HG02623 (cell line): Measurements from ENCODE around the gene PLCB1.
"Not testable (repeated sequence)": the region's sequence is repeated elsewhere in the genome, so short reads cannot be mapped to it uniquely, and the experiment has no call there.

Experiments used
- ATAC-seq: cut with Tn5 transposase; IDR thresholded peaks from one replicate; pipeline ENCODE4 v1.9.1; 2021; ENCODE audit warnings: moderate library complexity; ENCODE audit not compliant: unreplicated experiment

The PLCB1 gene

DNA sequence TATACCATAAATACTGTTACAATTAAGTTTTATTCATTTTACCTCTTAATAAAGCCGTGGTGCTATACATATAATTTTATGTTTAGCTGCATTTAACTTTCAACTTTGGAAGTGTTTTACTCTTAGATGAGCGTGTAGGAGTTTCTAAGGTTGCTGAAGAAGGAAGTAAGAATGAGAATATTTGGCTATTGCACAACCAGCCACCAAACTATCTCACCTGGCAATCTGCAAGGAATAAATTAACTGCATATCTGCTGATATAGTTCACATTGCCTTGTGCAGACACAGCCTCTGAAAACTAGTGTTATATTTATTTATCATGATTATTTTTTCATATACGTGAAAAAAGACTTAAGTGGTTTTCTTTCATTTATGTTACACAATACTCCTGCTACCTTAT, 230.4 kb downstream of the PLCB1 start:
- no peak for ATAC-seq

DNA sequence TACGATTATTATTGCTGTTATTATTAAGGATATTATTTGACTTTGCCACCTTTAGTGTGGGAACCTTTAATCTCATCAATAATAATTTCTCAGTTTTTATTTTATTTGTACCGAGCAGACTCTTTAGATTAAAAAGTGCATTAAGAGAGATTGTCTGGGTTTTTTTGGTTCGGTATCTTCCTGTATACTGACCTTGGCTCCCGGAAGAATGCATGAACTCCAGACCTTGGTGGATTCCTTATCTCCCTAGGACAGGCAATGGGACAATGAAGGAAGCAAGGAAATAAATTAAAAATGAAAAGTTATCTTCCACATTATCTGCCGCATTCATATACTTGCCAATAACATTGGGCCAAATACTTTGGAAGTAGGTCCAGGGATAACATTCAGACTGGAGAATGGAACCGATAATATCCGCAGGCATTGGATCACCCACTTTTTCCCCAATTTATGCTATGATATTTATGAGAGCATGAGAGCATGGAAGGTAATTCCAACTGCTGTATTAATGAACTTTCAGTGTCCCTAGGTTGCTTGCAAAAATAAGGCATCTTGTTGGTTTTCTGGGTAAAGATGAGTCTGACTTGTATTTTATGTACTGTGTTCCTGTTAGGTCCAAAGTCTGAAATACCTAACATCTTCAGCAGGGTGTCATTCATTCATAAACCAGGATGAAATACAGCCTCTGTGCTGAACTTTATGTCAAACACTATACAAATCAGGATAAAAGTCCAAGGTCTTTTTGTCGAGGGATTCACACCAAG, 232.1 kb downstream of the PLCB1 start:
- no peak for ATAC-seq

GRCh38 chr20:8364734-8365078, 232.6 kb downstream of the PLCB1 start:
- no peak for ATAC-seq

GRCh38 chr20:8365634-8366033, 233.6 kb downstream of the PLCB1 start:
- ATAC-seq: no peak

GRCh38 chr20:8366303-8366923, 234.3 kb downstream of the PLCB1 start:
- no peak for ATAC-seq

DNA sequence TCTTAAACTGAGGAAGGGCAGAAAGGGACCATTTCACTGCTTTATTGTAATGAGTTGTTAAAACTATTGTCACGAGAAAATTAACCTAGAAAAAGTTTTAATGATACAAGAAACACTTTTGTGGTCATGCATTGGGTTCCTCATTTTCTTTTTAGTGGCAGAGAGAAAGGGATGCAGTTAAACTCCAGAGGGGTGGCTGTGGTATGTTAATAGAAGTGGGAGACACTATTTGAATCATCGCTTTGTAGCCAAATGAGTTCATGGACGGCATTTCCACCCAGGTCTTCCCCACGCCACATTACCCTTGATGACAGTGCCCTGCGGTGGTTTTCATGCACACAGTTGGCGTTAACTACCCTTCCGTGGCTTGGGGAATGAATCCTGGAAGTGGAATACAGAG, 235.6 kb downstream of the PLCB1 start:
- ATAC-seq: no peak

DNA sequence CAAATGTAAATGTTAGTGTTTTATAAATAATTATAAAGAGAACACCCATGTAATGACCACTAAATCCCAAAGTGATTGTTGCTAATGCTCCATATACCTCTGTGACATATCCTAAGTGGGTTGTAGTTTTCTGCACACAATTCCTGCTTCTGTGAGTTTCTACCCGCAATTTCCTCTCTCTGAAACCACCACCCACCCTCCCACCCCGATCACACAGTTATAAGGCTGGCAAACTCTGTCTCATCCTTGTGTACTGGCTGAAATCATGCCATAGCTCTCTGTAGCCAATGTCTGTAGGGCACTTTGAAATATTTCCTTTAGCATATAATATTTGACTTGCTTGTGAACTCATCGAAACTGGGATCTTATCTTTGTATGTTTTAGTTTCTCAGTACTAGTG, 236.6 kb downstream of the PLCB1 start:
- ATAC-seq: no peak

DNA sequence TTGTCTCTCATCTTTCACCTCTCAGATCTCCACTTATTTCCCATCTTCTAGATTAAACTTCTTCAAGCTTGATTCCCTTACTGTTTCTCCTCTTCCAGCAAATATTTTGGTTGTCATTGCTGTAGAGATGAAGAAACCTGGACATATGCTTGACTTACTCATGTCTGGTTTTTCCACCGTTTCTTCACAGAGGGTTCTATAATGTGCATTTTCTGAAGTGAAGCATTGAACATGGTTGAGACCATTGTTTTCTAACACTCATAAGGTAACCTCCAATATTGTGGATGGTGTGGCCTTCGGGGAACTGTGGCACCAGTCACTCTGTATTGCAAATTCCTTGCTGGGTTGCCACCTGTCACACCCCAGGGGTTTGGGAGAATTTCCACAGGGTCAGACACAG, 237.2 kb downstream of the PLCB1 start:
- ATAC-seq: no peak

DNA sequence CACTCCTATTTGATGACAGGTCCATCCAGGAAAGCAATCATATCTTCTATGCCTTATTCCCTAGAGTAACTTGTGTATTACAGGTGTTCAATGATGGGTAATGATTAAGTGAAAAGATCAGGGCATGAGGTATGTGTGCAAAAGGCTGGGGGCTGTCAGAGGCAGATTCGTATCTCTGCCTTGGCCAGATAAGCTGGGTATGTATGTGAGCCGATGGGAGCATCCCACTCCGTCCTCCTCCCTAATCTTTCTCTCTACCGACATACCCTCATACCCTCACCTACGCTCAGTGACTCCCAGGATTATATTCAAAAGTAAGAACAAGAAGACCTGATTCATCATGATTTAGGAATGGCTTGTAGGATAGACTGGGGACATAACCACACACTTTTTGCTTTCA, 238.7 kb downstream of the PLCB1 start:
- no peak for ATAC-seq

DNA sequence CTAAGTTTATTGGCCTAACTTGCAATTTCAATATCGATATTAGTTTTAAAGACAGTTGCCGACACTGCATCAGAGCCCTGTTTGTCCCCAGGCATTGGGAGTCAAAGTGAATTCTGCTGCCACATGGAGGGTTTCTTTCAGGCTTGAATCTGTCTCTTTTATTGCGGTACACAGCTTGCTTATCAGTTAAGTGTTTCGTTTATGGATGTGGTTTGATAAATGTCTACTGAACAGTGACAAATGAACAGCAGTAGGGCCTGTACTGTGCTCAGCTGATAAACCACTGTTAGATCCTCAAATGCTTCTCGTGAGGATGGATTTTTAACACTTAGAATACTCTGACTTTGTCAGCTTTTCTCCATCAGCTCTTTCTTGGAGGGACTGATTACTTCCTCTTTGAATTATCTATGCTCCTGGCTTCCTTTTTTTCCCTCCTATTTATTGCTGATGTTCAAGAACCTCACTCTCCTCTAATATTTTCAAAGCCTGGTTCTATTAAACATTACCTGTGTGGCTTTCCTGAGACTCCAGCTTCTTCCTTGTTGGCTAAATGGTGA, 240.8 kb downstream of the PLCB1 start:
- no peak for ATAC-seq

DNA sequence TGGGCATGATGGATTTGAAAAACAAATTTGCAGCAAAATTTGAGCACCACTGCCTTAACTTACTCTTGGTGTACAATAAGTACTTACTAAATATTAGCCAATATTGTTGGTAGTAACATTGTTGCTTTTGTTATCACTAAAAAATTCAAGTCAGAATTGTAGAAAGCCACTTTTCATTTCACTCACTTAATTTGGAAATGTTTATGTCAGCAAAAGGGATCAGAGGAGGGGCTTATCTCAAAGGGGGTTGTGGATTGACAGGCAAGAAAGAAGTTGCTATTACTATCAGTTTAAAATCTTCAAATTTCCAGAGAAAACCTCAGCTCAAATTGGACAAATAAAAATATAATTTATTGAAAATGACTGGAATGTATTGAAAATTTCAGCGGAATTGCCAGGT, 241.5 kb downstream of the PLCB1 start:
- ATAC-seq: no peak

- ATAC-seq: no peak
These were observed 243.8 kb downstream of the PLCB1 start for GRCh38 chr20:8375898-8376297.

- ATAC-seq: no peak
These were observed 244.9 kb downstream of the PLCB1 start for GRCh38 chr20:8376940-8377339.

DNA sequence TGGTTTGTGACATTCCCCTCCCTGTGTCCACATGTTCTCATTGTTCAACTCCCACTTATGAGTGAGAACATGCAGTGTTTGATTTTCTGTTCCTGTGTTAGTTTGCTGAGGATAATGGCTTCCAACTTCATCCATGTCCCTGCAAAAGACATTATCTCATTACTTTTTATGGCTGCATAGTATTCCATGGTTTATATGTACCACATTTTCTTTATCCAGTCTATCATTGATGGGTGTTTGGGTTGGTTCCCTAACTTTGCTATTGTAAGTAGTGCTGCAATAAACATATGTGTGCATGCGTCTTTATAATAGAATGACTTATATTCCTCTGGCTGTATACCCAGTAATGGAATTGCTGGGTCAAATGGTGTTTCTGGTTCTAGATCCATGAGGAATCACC, 247.1 kb downstream of the PLCB1 start:
- ATAC-seq: not testable (repeated sequence)

GRCh38 chr20:8385247-8385646, 253.2 kb downstream of the PLCB1 start:
- ATAC-seq: no peak

DNA sequence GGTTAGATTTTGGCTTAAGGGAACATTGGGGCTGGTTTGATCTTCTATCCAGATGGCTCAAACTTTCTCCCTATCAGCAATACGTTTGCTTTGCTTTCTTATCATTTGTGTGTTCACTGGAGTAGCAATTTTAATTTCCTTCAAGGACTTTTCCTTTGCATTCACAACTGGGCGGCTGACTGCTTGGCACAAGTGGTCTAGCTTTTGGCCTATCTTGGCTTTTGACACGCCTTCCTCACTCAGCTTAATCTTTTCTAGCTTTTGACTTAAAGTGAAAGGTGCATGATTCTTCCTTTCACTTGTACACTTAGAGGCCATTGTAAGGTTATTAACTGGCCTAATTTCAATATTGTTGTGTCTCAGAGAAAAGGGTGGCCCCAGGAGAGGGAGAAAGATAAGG, 254.9 kb downstream of the PLCB1 start:
- ATAC-seq: no peak

DNA sequence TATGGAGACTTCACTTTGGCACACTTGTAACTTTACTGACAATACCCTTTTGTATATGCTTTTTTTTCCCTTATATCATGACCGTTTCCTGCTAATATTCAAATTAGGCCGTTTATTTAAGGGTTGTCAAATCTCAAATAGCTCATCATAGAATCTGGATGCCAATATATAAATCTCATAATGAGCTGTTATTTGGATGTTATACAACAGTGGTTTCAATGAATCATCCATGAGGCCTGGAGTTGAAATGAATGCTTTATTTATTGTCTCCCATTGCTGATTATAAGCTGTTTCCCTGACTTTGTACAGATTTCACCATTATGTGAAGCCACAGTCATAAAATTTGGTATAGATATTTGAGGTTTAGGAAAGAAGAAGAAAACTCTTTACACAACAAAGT, 256.1 kb downstream of the PLCB1 start:
- ATAC-seq: no peak

- no peak for ATAC-seq
These were observed 256.6 kb downstream of the PLCB1 start for GRCh38 chr20:8388707-8389106.

- ATAC-seq: no peak
These were observed 257.4 kb downstream of the PLCB1 start for GRCh38 chr20:8389381-8390036.

DNA sequence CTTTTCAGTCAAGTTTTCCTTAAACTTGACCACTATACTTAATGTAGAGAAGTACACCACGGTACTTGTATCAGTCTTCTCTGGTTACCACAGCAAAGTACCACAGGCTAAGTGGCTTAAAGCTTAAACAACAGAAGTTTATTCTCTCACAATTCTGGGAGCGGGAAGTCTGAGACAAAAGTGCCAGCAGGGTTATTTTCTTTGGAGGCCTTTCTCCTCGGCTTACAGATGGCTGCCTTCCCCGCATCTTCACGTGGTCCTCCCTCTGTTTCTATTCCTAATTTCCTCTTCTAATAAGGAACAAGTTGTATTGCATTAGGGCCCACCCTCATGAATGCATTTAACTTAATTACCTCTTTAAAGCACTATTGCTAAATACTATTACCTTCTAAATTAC, 258.0 kb downstream of the PLCB1 start:
- ATAC-seq: no peak

DNA sequence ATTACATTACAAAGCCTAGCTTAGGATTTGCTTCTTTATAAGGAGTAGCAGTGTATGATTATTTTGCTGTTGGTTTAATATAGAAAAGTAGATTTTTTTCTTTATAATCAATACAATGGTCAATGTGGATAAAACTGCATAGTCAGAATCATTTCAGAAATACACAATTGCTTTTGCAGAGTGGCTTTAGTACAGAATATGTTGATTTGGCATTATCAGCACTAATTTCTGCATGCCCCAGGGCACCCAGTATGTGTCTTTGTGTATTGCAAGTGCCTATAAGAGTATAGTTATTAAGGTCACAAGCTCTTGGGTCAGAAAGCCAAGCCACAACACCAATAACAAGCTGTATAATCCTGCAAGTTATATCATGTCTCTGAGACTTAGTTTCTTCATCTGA, 258.4 kb downstream of the PLCB1 start:
- ATAC-seq: no peak

DNA sequence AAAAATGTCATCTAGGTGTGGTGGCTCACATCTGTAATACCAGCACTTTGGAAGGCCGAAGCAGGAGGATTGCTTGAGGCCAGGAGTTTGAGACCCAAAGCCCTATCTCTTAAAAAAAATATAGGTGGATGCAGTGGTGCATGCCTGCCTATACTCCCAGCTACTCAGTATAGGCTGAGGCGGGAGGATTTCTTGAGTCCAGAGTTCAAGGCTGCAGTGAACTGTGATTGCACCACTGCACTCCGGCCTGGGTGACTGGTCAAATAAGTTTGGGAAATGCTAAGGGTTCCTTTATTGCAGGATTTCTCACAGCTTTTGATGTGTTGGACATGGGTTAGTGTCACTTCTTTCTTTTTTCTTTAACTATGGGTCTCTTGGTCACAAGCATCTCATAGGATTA, 261.3 kb downstream of the PLCB1 start:
- ATAC-seq: no peak
